Measurements from ENCODE around the gene RTCB.
"Not testable (repeated sequence)": the region's sequence is repeated elsewhere in the genome, so short reads cannot be mapped to it uniquely, and the experiment has no call there.

The RTCB gene

GRCh38 chr22:32395107-32395506, 16.9 kb downstream of the RTCB start:
- DNase-seq, result no peak

- DNase-seq, result peak in 2 of 56 donors; percentile 4 to 12
These were observed 22.4 kb downstream of the RTCB start for GRCh38 chr22:32389685-32390084.

GRCh38 chr22:32385681-32386080, 26.4 kb downstream of the RTCB start:
- DNase-seq, result no peak

GRCh38 chr22:32380991-32381390, 31.1 kb downstream of the RTCB start:
- no peak for DNase-seq

GRCh38 chr22:32378707-32379272, 33.3 kb downstream of the RTCB start:
- DNase-seq, result peak in 42 of 56 donors; percentile 4 to 79 (median 36)

- peak in 5 of 56 donors; percentile 18 to 54 (median 32) for DNase-seq
These were observed 35.4 kb downstream of the RTCB start for GRCh38 chr22:32376681-32377080.

- no peak for DNase-seq
These were observed 36.2 kb downstream of the RTCB start for GRCh38 chr22:32375678-32376450.

- no peak for DNase-seq
These were observed 47.8 kb downstream of the RTCB start for GRCh38 chr22:32364210-32364609.

- DNase-seq, result no peak
These were observed 50.8 kb downstream of the RTCB start for GRCh38 chr22:32361257-32361656.

- DNase-seq, result not testable (repeated sequence)
These were observed 52.0 kb downstream of the RTCB start for GRCh38 chr22:32360096-32360495.

- DNase-seq, result not testable (repeated sequence)
These were observed 54.5 kb downstream of the RTCB start, which contains the start of gene RFPL3 for GRCh38 chr22:32357567-32357966. Gene RFPL3, plus strand, starts transcription at chr22:32357867. Its CDS starts 205 bp downstream, at chr22:32358072.

- DNase-seq, result no peak
These were observed 56.3 kb downstream of the RTCB start for GRCh38 chr22:32355760-32356159.

- no peak for DNase-seq
These were observed 57.4 kb downstream of the RTCB start for GRCh38 chr22:32354360-32355351.

GRCh38 chr22:32353840-32354239, 58.2 kb downstream of the RTCB start:
- DNase-seq, result no peak

- DNase-seq, result no peak
These were observed 58.8 kb downstream of the RTCB start for GRCh38 chr22:32353292-32353691.

- DNase-seq, result no peak
These were observed 59.4 kb downstream of the RTCB start for GRCh38 chr22:32352681-32353080.

GRCh38 chr22:32351875-32352274, 60.2 kb downstream of the RTCB start:
- not testable (repeated sequence) for DNase-seq

GRCh38 chr22:32348031-32348611, 63.9 kb downstream of the RTCB start:
- DNase-seq, result no peak

- DNase-seq, result no peak
These were observed 68.1 kb downstream of the RTCB start for GRCh38 chr22:32343941-32344340.

GRCh38 chr22:32342977-32343376, 69.1 kb downstream of the RTCB start:
- no peak for DNase-seq

- DNase-seq, result no peak
These were observed 70.8 kb downstream of the RTCB start for GRCh38 chr22:32341122-32341740.

Data from nucleus accumbens (tissue), 56 donors.